HG03039 (cell line): Measurements from ENCODE around the gene OGDH.

Experiments used
- ATAC-seq: cut with Tn5 transposase; IDR thresholded peaks from one replicate; pipeline ENCODE4 v1.9.1; 2021; ENCODE audit warnings: mild to moderate bottlenecking, moderate library complexity; ENCODE audit not compliant: unreplicated experiment

Gene OGDH

GRCh38 chr7:44637788-44638594 lies 31.6 kb downstream of the OGDH start:
- ATAC-seq = peak; percentile 43

DNA sequence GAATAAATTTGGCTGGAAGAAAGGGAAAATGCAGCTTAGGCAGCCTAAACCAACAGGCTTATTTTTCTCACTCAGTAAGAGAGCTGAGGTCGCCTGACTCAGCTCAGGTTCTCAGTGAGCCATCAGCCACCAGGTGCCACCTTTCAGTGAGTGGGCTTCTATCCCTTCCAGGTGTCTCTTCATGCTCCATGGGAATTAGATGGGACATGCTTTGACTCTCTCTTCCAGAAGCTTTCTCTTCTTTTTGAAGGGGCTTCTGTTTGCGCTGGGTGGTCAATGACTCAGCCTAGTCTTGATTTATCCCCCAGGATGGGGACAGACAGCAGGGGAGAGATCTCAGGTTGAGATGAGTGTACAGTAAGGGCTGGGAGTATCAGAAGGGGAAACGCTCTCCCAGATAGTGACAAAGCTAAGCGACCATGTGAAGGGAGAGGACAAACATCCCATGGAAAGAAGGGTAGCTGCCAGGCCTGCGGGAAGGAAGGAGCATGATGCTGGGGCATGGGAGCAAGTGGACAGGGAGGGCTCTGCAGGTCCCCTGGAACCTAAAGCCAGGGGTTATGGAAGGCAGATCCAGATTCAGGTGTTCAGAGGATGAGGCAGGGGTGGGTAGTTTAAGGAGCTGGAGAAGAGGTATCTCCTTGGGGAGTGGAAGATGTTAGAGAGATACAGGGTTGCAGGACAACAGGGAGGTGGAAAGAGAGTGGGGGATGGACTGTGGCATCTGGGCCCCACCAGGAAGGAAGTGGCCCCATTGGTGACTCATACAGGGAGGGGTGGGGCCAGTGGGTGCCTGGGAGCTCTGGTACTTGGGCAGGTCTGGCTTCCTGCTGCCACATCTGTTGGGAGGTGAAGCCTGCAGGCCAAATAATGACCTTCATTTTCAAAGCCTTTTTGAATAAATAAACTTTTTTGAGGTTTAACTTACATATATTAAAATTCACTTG lies 32.5 kb downstream of the OGDH start:
- peak; percentile 67 for ATAC-seq

GRCh38 chr7:44639671-44640321 lies 33.4 kb downstream of the OGDH start:
- ATAC-seq = no peak

- ATAC-seq = no peak
Measured at GRCh38 chr7:44643206-44643605, 36.8 kb downstream of the OGDH start.

GRCh38 chr7:44645254-44645653 lies 38.8 kb downstream of the OGDH start:
- ATAC-seq = no peak

- ATAC-seq = no peak
Measured at GRCh38 chr7:44645696-44646095, 39.3 kb downstream of the OGDH start.

DNA sequence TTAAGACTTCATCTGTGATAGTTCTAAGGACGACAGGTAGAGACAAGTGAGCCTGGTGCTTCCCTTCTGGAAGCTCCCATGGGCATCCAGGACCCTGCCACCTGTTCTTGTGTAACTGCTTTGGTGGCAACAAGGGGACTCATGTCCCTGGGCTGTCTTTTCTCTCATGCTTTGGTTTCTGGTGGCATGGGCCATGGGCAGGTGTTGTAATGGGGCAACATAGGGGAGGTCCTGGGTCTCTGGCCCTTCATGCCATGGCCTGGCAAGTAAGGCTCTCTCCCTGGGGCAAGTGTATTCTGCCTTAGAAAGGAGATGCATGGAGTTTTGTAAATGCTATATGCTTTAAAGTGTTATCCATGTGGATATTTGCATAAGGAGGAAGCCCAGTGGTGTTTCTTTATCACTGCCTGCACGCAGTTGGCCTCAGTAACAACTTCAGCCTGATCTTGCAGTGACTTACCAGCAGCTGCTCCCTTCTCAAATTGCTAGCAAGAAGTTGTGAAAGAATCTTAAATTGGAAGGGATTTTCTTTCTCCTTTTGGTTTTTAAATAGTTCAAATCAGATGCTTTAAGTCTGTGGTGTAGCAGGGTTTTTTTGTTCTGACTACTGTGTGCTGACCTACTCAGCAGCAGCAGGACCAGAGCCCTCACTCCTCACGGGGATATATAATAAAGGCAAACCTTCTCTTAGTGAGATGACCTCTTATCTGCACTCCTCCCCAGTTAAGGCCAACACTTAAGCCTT lies 39.9 kb downstream of the OGDH start:
- no peak for ATAC-seq

DNA sequence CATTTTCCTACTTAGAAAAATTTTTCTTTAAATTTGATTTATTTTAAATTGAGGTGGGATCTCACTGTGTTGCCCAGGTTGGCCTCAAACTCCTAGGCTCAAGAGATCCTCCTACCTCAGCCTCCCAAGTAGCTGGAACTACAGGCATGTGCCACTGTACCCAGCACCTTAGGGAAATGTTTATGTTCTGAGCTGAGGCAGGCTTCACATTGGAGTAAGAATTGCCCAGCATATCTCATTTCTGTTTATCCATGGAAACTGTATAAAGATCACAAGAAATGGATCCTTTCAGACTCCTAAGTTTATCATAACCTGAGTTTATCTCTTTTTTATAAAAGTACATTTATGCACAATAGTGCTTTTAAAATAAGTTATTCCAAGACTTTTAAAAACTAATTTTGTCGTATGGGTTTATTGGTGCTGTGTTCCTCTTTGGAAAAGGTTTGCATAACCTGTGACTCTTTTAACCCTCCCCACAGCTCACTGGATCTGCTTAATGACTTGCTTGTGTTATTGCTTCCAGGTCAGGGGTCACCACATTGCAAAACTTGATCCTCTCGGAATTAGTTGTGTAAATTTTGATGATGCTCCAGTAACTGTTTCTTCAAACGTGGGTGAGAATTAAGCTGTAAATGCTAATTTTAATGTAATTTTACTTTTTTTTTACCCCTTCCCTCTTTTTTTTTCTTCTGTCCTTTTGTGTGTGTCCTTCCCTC lies 40.7 kb downstream of the OGDH start:
- ATAC-seq = no peak

DNA sequence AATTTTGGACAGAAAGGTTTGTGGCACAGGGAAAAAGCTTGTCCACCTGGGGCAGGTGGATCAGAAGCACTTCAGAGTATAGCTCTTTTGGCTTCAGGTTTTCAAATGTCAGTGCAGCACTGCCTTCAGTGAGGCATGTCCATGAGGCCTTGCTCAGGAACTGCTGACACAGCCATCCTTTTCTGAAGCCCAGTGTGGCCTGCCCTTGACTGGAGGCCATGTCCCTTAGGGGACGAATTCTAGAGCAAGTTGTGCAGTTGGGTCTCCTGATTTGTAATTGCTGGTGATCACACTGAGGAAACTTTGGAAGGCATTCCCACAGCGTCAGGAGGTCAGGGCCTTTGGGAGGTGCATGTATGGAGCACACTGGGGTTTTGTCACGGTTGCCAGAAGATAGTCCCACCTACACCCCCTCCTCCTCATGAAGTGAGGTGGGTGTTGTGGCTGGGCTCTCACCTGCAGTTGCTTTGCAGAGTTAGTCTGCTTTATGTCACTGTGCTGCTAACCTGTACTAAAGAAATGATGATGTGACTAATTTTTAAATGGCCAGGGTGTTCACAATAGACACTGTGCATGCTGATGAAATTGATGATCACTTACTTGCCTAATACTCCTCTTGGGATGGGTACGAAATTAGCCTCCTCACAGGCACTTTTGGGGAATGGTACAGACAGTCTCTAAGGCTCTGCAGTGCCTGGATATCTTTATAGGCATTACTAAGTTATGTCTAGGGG lies 41.7 kb downstream of the OGDH start:
- no peak for ATAC-seq

GRCh38 chr7:44650242-44650641 lies 43.8 kb downstream of the OGDH start:
- no peak for ATAC-seq

DNA sequence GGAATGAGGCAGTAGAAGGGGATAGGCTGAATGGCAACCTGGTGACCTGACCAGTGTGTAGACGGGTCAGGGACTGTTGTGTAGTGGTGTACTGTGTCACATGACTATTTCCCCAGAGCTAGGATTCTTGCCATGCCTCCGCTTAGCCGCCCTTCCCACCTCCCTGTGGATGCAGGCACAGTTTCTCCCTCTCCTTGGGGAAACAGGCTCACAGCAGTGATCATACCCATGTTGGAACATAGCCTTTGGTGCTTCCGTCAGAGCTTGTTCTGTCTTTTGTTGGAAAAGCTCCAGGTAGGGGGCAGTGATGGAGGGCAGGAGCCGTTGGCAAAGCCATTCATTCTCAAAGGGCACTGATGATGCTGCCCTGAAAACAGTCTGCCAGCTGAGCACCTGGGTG lies 44.3 kb downstream of the OGDH start:
- ATAC-seq = no peak

- ATAC-seq = no peak
Measured at GRCh38 chr7:44652535-44652934, 46.1 kb downstream of the OGDH start.

DNA sequence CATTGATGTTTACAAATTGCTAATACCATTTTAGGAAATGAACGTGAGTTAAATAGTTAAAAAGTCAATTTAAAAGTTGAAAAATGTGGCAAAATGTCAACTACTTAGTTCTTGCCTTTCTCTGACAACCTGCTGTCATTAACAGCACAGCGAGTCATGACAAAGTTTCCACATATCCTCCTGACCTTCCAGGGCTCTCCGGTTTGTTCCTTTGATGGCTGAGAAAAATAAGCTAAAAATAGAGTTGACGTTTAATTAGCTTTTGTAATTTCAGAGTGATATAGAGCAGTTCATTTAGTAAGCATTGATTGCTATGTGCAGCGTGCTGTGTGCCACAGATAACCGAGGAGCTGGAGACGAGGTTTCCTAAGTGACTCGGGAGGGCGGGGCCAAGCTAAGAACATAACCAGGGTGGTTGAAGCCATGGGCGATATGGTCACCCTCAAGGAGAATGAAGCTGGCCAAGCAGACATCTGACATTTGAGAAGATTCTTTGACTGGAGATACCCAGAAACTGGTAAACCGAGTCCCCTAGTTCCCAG lies 47.9 kb downstream of the OGDH start:
- ATAC-seq = no peak

GRCh38 chr7:44655341-44655740 lies 48.9 kb downstream of the OGDH start:
- ATAC-seq = no peak

GRCh38 chr7:44658979-44659378 lies 52.6 kb downstream of the OGDH start:
- no peak for ATAC-seq

GRCh38 chr7:44661233-44661632 lies 54.8 kb downstream of the OGDH start:
- no peak for ATAC-seq

- no peak for ATAC-seq
Measured at GRCh38 chr7:44664780-44665461, 58.5 kb downstream of the OGDH start.

- ATAC-seq = no peak
Measured at GRCh38 chr7:44665531-44666213, 59.2 kb downstream of the OGDH start.
